Uterus (tissue), 4 donors: Measurements from ENCODE around the gene ALAS1. TPM values are rescaled to one million over a fixed set of nuclear protein-coding genes. Genes with fewer than 3 reads are reported as not detected.

ENCODE experiments used
- DNase-seq, 2 donors: peaks; one replicate each; pipeline ENCODE4 v3.0.0-alpha.2; 2019 to 2020
- H3K27ac ChIP-seq, 2 donors: fragments of 200-600 bp; sonication (generic); 1 replicate in 1 of 2; 2 replicates in 1 of 2; pipeline ENCODE4 v1.5.1; 2016 to 2018
- H3K27me3 ChIP-seq, 2 donors: fragments of 200-600 bp; sonication (generic); one replicate each; pipeline ENCODE4 v1.5.1; 2018 to 2019; ENCODE audit warnings: control low read depth in 1 of 2
- H3K36me3 ChIP-seq, 2 donors: fragments of 200-600 bp; sonication (generic); one replicate each; pipeline ENCODE4 v1.5.1; 2019; ENCODE audit warnings: control low read depth in 1 of 2
- H3K4me1 ChIP-seq, 2 donors: fragments of 200-600 bp; sonication (generic); one replicate each; pipeline ENCODE4 v1.5.1; 2018 to 2019; ENCODE audit warnings: control low read depth in 1 of 2
- H3K4me3 ChIP-seq, 2 donors: fragments of 200-600 bp; sonication (generic); 1 replicate in 1 of 2; 2 replicates in 1 of 2; pipeline ENCODE4 v1.5.1; 2018 to 2019; ENCODE audit warnings: mild to moderate bottlenecking in 1 of 2
- H3K9me3 ChIP-seq, 2 donors: fragments of 200-600 bp; sonication (generic); one replicate each; pipeline ENCODE4 v1.5.1; 2019; ENCODE audit warnings: control low read depth in 1 of 2
- CTCF ChIP-seq, 4 experiments: fragments of 200-600 bp in 2 of 4; fragments of 450-650 bp in 2 of 4; sonication (generic) in 2 of 4; IDR thresholded peaks; one replicate each; pipeline ENCODE4 v1.5.1; 2016 to 2019; ENCODE audit warnings: antibody characterized with exemption in 4 of 4, mild to moderate bottlenecking in 2 of 4, moderate library complexity in 1 of 4
- POLR2A ChIP-seq, 2 donors: fragments of 450-650 bp; IDR thresholded peaks; one replicate each; pipeline ENCODE4 v1.6.1; 2016; ENCODE audit warnings: antibody characterized with exemption in 2 of 2, mild to moderate bottlenecking in 1 of 2, moderate library complexity in 1 of 2
- intact Hi-C: fragments of 100-400 bp; cut with DNase I; formaldehyde crosslinking; loops from one replicate; pipeline ENCODE4 v1.15.1; 2023; ENCODE audit warnings: low total_unique reads
- total RNA-seq, 4 donors: library from RNA; depleted of rRNA in 3 of 4; stranded (reverse); fragments of >200 nt in 3 of 4; gene quantifications; one replicate each; pipeline versions ENCODE4 v1.1.0 to v1.2.4, GENCODE V29; 2014 to 2023
- donor health status: DM: yes; HTN: yes; CAD: no.

ALAS1 gene
- total RNA-seq, 4 donors from 2014 or later: 4.9 to 56.2 (median 36.2) TPM

DNA sequence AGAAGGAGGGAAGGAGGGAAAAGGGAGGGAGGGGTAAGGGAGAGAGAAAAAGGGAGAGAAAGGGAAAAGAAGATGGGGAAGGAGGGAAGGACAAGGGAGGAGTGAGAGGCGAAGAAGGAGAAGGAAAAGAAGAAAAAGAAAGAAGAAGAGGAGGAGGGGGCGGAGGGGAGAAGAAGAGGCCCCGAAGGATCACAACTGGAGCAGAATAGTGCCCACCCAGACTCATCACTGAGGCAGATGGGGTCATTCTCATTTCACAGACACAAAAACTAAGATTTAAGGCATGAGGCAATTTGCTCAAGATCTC lies 2.7 kb upstream of the ALAS1 start:
- Histone ChIP-seq H3K4me3 (no peak overlapping the region), H3K4me1 (peaks cover 0 to 7% of the 10 kb centered on the region in 2 donors), H3K27me3 (no peaks in the 10 kb centered on the region), H3K27ac (peak overlapping the region; percentile 57 to 70), H3K9me3 (no peaks in the 10 kb centered on the region), H3K36me3 (no peaks in the 10 kb centered on the region)
- no peak for DNase-seq
- intact Hi-C loops: no loop called here
- no peak for TF ChIP-seq CTCF (IDR thresholded peaks at IDR 0.05)
- TF ChIP-seq POLR2A (IDR thresholded peaks at IDR 0.05): no peak

GRCh38 chr3:52195823-52196331 lies 2.1 kb upstream of the ALAS1 start:
- Histone ChIP-seq H3K27ac (peak overlapping the region; percentile 57 to 70), H3K36me3 (no peaks in the 10 kb centered on the region), H3K4me1 (peaks cover under 1 to 5% of the 10 kb centered on the region in 2 donors), H3K9me3 (no peaks in the 10 kb centered on the region), H3K27me3 (no peaks in the 10 kb centered on the region), H3K4me3 (no peak overlapping the region)
- no peak for DNase-seq
- intact Hi-C loops: no loop called here
- no peak for TF ChIP-seq POLR2A (IDR thresholded peaks at IDR 0.05)
- TF ChIP-seq CTCF (IDR thresholded peaks at IDR 0.05): no peak

DNA sequence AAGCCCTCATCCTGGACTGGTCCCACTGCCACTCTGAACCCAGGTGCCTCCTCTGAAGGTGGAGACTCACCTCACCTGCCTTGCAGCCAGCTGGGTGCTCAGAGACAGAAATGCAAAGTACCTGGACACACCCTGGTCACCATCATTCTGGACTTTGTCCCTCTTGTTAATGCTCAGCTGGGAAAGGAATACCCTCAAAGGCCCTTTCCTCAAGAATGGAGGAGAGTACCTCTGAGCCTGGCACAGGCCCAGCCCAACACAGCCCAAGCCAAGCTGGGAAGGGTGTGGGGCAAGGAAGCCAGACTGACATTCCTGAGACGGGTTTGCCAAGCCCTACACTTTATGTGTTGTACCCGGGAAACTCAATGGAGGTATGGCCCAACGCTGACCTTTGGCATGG lies 983 bp upstream of the ALAS1 start:
- H3K36me3 ChIP-seq: no peaks in the 10 kb centered on the region
- H3K27me3 ChIP-seq: no peaks in the 10 kb centered on the region
- H3K9me3 ChIP-seq: no peaks in the 10 kb centered on the region
- H3K4me1 ChIP-seq: peaks cover 0 to 5% of the 10 kb centered on the region in 2 donors
- intact Hi-C loops: no loop called here
- no peak overlapping the region for H3K4me3 ChIP-seq
- DNase-seq: no peak
- H3K27ac ChIP-seq: peak overlapping the region in 1 of 2 donors; percentile 79
- no peak for TF ChIP-seq CTCF (IDR thresholded peaks at IDR 0.05)

DNA sequence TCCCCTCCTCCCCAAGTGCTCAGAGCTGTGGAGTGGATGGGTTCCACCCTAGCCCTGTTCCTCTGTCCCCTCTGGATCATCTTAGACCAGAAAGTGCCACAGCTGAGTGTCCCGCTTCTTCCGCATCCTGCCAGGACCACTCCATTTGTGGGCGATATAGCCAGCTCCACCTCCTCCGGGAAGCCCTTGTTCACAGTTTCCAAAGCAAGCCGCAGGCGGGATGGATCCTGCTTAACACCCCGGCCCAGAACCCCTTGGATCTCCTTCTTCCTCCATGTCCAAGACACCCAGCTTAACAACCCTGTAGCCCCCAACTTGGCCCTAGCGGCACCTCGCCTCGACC lies 490 bp upstream of the ALAS1 start:
- H3K27me3 ChIP-seq: no peaks in the 10 kb centered on the region
- H3K9me3 ChIP-seq: no peaks in the 10 kb centered on the region
- no peak for DNase-seq
- H3K27ac ChIP-seq: peak overlapping the region; percentile 79 to 84
- intact Hi-C loops: no loop called here
- H3K36me3 ChIP-seq: no peaks in the 10 kb centered on the region
- TF ChIP-seq POLR2A (IDR thresholded peaks at IDR 0.05): no peak
- TF ChIP-seq CTCF (IDR thresholded peaks at IDR 0.05): no peak
- peaks cover 0 to 5% of the 10 kb centered on the region in 2 donors for H3K4me1 ChIP-seq
- peak overlapping the region; percentile 83 to 97 for H3K4me3 ChIP-seq

- DNase-seq: no peak
- Histone ChIP-seq H3K4me1 (peaks cover 0 to 5% of the 10 kb centered on the region in 2 donors), H3K36me3 (no peaks in the 10 kb centered on the region), H3K27me3 (no peaks in the 10 kb centered on the region), H3K9me3 (no peaks in the 10 kb centered on the region), H3K4me3 (peak overlapping the region; percentile 83 to 97), H3K27ac (peak overlapping the region; percentile 79 to 84)
- intact Hi-C loops: no loop called here
- TF ChIP-seq CTCF (IDR thresholded peaks at IDR 0.05) (no peak), POLR2A (IDR thresholded peaks at IDR 0.05) (no peak)
Observed at GRCh38 chr3:52198643-52199608, 966 bp downstream of the ALAS1 start.
